Osteoblast (primary cell): ENCODE measurements around the gene ZDHHC6. TPM values are rescaled to one million over a fixed set of nuclear protein-coding genes. Genes with fewer than 3 reads are reported as not detected.
"Not testable (repeated sequence)": the region's sequence is repeated elsewhere in the genome, so short reads cannot be mapped to it uniquely, and the experiment has no call there.

Source experiments
- DNase-seq: peaks from one replicate; pipeline ENCODE4 v3.0.0; 2011; ENCODE audit warnings: low spot score, mixed read lengths; ENCODE audit not compliant: insufficient read length; ENCODE audit errors: missing footprints
- H2AFZ ChIP-seq: 2 replicates; pipeline ENCODE4 v1.6.0; 2011; ENCODE audit warnings: mild to moderate bottlenecking, low read length
- H3K27ac ChIP-seq: 2 replicates; pipeline ENCODE4 v1.5.1; 2011; ENCODE audit warnings: mild to moderate bottlenecking, low read depth, low read length, moderate library complexity
- H3K27me3 ChIP-seq: 2 replicates; pipeline ENCODE4 v1.6.0; 2012; ENCODE audit warnings: mild to moderate bottlenecking, control low read depth, inconsistent platforms, low read length, moderate library complexity; ENCODE audit not compliant: insufficient read depth
- H3K36me3 ChIP-seq: 2 replicates; pipeline ENCODE4 v1.5.1; 2011; ENCODE audit warnings: mild to moderate bottlenecking, low read length, control low read depth, moderate library complexity; ENCODE audit not compliant: insufficient read depth
- H3K4me1 ChIP-seq: 2 replicates; pipeline ENCODE4 v1.5.1; 2011; ENCODE audit warnings: mild to moderate bottlenecking, low read length, control low read depth, moderate library complexity; ENCODE audit not compliant: insufficient read depth
- H3K4me2 ChIP-seq: 2 replicates; pipeline ENCODE4 v1.6.0; 2011; ENCODE audit warnings: mild to moderate bottlenecking, low read length; ENCODE audit not compliant: insufficient read depth
- H3K4me3 ChIP-seq: fragments of 200-600 bp; sonication (generic); 3 replicates; pipeline ENCODE4 v1.5.1; 2012; ENCODE audit warnings: mild to moderate bottlenecking, low read length, inconsistent platforms; ENCODE audit not compliant: insufficient read depth
- H3K79me2 ChIP-seq: 2 replicates; pipeline ENCODE4 v1.6.0; 2012; ENCODE audit warnings: mild to moderate bottlenecking, low read length, control low read depth, inconsistent platforms; ENCODE audit not compliant: insufficient read depth
- H3K9me3 ChIP-seq: 2 replicates; pipeline ENCODE4 v1.5.1; 2011; ENCODE audit warnings: low read depth, low read length, control low read depth
- H4K20me1 ChIP-seq: 2 replicates; pipeline ENCODE4 v1.6.0; 2012; ENCODE audit warnings: mild to moderate bottlenecking, low read length, control low read depth; ENCODE audit not compliant: insufficient read depth
- total RNA-seq: library from RNA; depleted of rRNA; stranded (reverse); fragments of >200 nt; gene quantifications from 2 replicates; pipeline ENCODE4 v1.2.3, GENCODE V29; 2012
- TF ChIP-seq, protein P1 (sequence below): IDR thresholded peaks from 2 replicates; pipeline ENCODE4 v1.5.1; 2011; ENCODE audit warnings: mild to moderate bottlenecking, low read depth, low read length, moderate library complexity; ENCODE audit errors: extremely low read depth

ZDHHC6 gene
- total RNA-seq, 1 donor, result 26.1 TPM

- Histone ChIP-seq H2AFZ (no peak overlapping the region), H3K9me3 (no peaks in the 10 kb centered on the region), H4K20me1 (no peaks in the 10 kb centered on the region), H3K27me3 (no peaks in the 10 kb centered on the region), H3K27ac (no peak overlapping the region), H3K36me3 (no peaks in the 10 kb centered on the region), H3K79me2 (no peaks in the 10 kb centered on the region), H3K4me3 (no peak overlapping the region), H3K4me1 (no peaks in the 10 kb centered on the region), H3K4me2 (no peak overlapping the region)
- DNase-seq, result no peak
- TF ChIP-seq, protein P1, sequence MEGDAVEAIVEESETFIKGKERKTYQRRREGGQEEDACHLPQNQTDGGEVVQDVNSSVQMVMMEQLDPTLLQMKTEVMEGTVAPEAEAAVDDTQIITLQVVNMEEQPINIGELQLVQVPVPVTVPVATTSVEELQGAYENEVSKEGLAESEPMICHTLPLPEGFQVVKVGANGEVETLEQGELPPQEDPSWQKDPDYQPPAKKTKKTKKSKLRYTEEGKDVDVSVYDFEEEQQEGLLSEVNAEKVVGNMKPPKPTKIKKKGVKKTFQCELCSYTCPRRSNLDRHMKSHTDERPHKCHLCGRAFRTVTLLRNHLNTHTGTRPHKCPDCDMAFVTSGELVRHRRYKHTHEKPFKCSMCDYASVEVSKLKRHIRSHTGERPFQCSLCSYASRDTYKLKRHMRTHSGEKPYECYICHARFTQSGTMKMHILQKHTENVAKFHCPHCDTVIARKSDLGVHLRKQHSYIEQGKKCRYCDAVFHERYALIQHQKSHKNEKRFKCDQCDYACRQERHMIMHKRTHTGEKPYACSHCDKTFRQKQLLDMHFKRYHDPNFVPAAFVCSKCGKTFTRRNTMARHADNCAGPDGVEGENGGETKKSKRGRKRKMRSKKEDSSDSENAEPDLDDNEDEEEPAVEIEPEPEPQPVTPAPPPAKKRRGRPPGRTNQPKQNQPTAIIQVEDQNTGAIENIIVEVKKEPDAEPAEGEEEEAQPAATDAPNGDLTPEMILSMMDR, result no peak
Observed at GRCh38 chr10:112412696-112413095, 34.0 kb downstream of the ZDHHC6 start.

DNA sequence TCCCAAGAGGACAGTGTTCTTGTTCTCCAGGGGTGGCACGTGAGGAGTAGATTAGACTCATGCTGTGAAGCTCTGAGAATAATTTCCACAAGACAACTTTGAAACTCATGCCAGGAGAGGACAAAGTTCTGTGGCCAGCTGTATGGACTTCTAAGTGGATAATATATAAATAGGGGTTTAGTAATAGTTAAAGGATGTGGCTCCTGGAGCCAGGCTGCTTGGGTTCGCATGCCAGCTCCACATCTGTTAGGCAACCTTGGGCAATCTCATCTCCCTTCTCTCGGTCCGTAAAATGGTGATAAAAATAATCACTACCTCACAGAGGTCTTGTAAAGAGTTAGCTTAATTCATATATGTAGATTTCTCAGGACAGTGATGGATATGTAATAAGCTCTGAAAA lies 37.0 kb downstream of the ZDHHC6 start:
- Histone ChIP-seq H4K20me1 (no peaks in the 10 kb centered on the region), H3K4me2 (no peak overlapping the region), H3K79me2 (no peaks in the 10 kb centered on the region), H3K27ac (no peak overlapping the region), H2AFZ (no peak overlapping the region), H3K4me1 (no peaks in the 10 kb centered on the region), H3K36me3 (no peaks in the 10 kb centered on the region), H3K9me3 (no peaks in the 10 kb centered on the region), H3K27me3 (no peaks in the 10 kb centered on the region), H3K4me3 (no peak overlapping the region)
- no peak for DNase-seq
- TF ChIP-seq, protein P1, result no peak

DNA sequence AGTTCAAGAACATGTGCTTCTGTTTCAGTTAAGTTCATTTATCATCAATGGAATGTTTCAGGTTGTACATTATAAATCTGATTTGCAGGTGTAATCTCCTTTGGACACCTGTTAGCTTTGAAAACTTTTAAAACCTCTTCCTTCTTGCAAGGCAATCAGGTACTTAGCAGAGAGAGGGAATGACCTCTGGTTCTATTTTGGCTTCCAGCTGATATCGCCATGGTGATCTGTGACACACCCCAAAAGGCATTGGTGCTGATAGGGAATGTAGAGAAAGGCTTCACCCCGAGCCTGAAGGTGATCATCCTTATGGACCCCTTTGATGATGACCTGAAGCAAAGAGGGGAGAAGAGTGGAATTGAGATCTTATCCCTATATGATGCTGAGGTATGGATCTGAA lies 37.4 kb downstream of the ZDHHC6 start:
- TF ChIP-seq, protein P1, result no peak
- Histone ChIP-seq H3K27ac (no peak overlapping the region), H3K4me2 (no peak overlapping the region), H2AFZ (no peak overlapping the region), H3K27me3 (no peaks in the 10 kb centered on the region), H3K4me1 (no peaks in the 10 kb centered on the region), H4K20me1 (no peaks in the 10 kb centered on the region), H3K36me3 (no peaks in the 10 kb centered on the region), H3K4me3 (no peak overlapping the region), H3K9me3 (no peaks in the 10 kb centered on the region), H3K79me2 (no peaks in the 10 kb centered on the region)
- no peak for DNase-seq

- H2AFZ ChIP-seq, result no peak overlapping the region
- H3K4me2 ChIP-seq, result no peak overlapping the region
- no peak overlapping the region for H3K4me3 ChIP-seq
- H4K20me1 ChIP-seq, result no peaks in the 10 kb centered on the region
- H3K4me1 ChIP-seq, result no peaks in the 10 kb centered on the region
- H3K27me3 ChIP-seq, result no peaks in the 10 kb centered on the region
- no peak for DNase-seq
- no peaks in the 10 kb centered on the region for H3K36me3 ChIP-seq
- no peaks in the 10 kb centered on the region for H3K9me3 ChIP-seq
- no peak overlapping the region for H3K27ac ChIP-seq
- H3K79me2 ChIP-seq, result no peaks in the 10 kb centered on the region
- TF ChIP-seq, protein P1, result no peak
Observed at GRCh38 chr10:112407696-112408095, 39.0 kb downstream of the ZDHHC6 start.

DNA sequence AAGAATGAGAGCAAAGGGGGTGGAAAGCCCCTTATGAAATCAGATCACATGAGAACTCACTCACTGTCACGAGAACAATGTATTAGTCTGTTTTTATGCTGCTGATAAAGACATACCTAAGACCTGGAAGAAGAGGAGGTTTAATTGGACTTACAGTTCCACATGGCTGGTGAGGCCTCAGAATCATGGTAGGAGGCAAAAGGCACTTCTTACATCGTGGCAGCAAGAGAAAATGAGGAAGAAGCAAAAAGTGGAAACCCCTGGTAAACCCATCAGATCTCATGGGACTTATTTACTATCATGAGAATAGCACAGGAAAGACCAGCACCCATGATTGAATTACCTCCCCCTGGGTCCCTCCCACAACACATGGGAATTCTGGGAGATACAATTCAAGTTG lies 39.9 kb downstream of the ZDHHC6 start:
- H3K27me3 ChIP-seq, H3K4me2 ChIP-seq: not testable (repeated sequence)

More for the DNA sequence above, 39.9 kb downstream of the ZDHHC6 start:
- not testable (repeated sequence) for H3K9me3 ChIP-seq, DNase-seq, H3K4me1 ChIP-seq, H2AFZ ChIP-seq, H3K36me3 ChIP-seq, H3K27ac ChIP-seq, H4K20me1 ChIP-seq, H3K79me2 ChIP-seq, H3K4me3 ChIP-seq
